Heart left ventricle (tissue), 16 donors: ENCODE measurements around the gene ASPA. TPM values are rescaled to one million over a fixed set of nuclear protein-coding genes. Genes with fewer than 3 reads are reported as not detected.

Experiments used
- ATAC-seq, 4 donors: fragments of 200-7000 bp; cut with Tn5 transposase; one replicate each; pipeline ENCODE4 v1.9.1; 2020 to 2022; ENCODE audit warnings: moderate library complexity in 4 of 4, mild to moderate bottlenecking in 3 of 4, moderate number of reproducible peaks in 1 of 4
- DNase-seq, 5 donors: peaks; one replicate each; pipeline ENCODE4 v3.0.0-alpha.2; 2020
- H3K27ac ChIP-seq, 12 donors: fragments of 200-600 bp; sonication (generic) in 4 of 12; one replicate each; pipeline versions ENCODE4 v1.5.0 to v1.8.0; 2016 to 2022; ENCODE audit warnings: mild to moderate bottlenecking in 2 of 12
- H3K27me3 ChIP-seq, 9 donors: fragments of 200-600 bp; sonication (generic) in 2 of 9; one replicate each; pipeline versions ENCODE4 v1.5.1 to v1.8.0; 2016 to 2022; ENCODE audit warnings: mild to moderate bottlenecking in 3 of 9
- H3K36me3 ChIP-seq, 9 donors: fragments of 200-600 bp; sonication (generic) in 2 of 9; one replicate each; pipeline versions ENCODE4 v1.5.0 to v1.8.0; 2018 to 2022; ENCODE audit warnings: mild to moderate bottlenecking in 2 of 9
- H3K4me1 ChIP-seq, 12 donors: fragments of 200-600 bp; sonication (generic) in 4 of 12; one replicate each; pipeline versions ENCODE4 v1.5.0 to v1.8.0; 2016 to 2022; ENCODE audit warnings: mild to moderate bottlenecking in 3 of 12
- H3K4me3 ChIP-seq, 12 donors: fragments of 200-600 bp; sonication (generic) in 4 of 12; one replicate each; pipeline versions ENCODE4 v1.5.0 to v1.8.0; 2017 to 2022; ENCODE audit warnings: mild to moderate bottlenecking in 9 of 12, moderate library complexity in 4 of 12
- H3K9me3 ChIP-seq, 12 donors: fragments of 200-600 bp; sonication (generic) in 4 of 12; one replicate each; pipeline versions ENCODE4 v1.5.0 to v1.8.0; 2016 to 2022; ENCODE audit warnings: mild to moderate bottlenecking in 1 of 12
- POLR2A ChIP-seq, 2 donors: fragments of 450-650 bp; IDR thresholded peaks; one replicate each; pipeline ENCODE4 v1.6.1; 2017; ENCODE audit warnings: antibody characterized with exemption in 2 of 2, mild to moderate bottlenecking in 2 of 2, moderate library complexity in 2 of 2
- WGBS, 4 donors: extraction: QIAGEN DNeasy Blood & Tissue Kit in 2 of 4; methylation state at CpG; one replicate each; pipeline versions ENCODE4 v1.1.5 to v1.1.7; 2013 to 2018; 5-methylcytosine and 5-hydroxymethylcytosine counted together
- intact Hi-C, 10 donors: fragments of 100-400 bp; cut with DNase I; formaldehyde crosslinking; loops; one replicate each; pipeline versions ENCODE4 v1.11.1 to v1.14.2; 2022
- polyA plus RNA-seq, 2 donors: library from polyadenylated mRNA; stranded (reverse); fragments of 200-250 nt; gene quantifications; one replicate each; pipeline ENCODE4 v1.2.3, GENCODE V29; 2013
- total RNA-seq, 9 donors: library from RNA; depleted of rRNA in 2 of 9; stranded (reverse); fragments of >200 nt in 2 of 9; fragmentation: NEBNext Ultra II Directional in 3 of 9; extraction: Animal tissue kit (Norgen Biotek cat#: 25700) in 3 of 9; gene quantifications; one replicate each; pipeline versions ENCODE4 v1.1.0 to v1.2.4, GENCODE V29; 2016 to 2023
- TF ChIP-seq, protein P1 (sequence below), 12 donors: fragments of 200-600 bp; sonication (generic) in 4 of 12; IDR thresholded peaks; one replicate each; pipeline versions ENCODE4 v1.5.0 to v1.8.0; 2018 to 2022; ENCODE audit warnings: antibody characterized with exemption in 12 of 12, mild to moderate bottlenecking in 5 of 12
- donor health status: ischemic (EF 13 %, LVEDD 7.1; RV severe dilation, severe dysfunction).
- donor health status: healthy with polysubstance abuse.
- donor health status: DM: no; HTN: yes; CAD: no.
- donor health status: DM: no; HTN: no; CAD: no.
- donor health status: ischemic (EF 25% LVEDD 6.9; RV normal size, moderate dysfunction).
- donor health status: ischemic (EF 25% LVEDD 5.7; RV mildly dilated, moderate dysfunction).
- donor health status: healthy.
- donor health status: DM: yes; HTN: yes; CAD: no.
- donor health status: ischemic (EF 35%, LVEDD 5.7; RV mildly dilated, moderate dysfunction).
- donor health status: nonischemic (EF 11% LVEDD 7.7; RV severe dilation, severe dysfunction).
- donor health status: DM: yes; HTN: yes; CAD: no.
- donor health status: PGD.
- donor health status: ischemic (EF 29% LVEDD 5.4; RV normal size, mild dysfunction).
- donor health status: nonischemic (EF 23%, LVEDD 6.1; RV moderate dilation, normal function).

Gene ASPA
- total and polyA plus RNA-seq, 11 donors, result 0.26 to 2.4 (median 1.2) TPM

- H3K27me3 ChIP-seq, result no peaks in the 10 kb centered on the region
- H3K4me3 ChIP-seq, result no peak overlapping the region
- no peak overlapping the region for H3K27ac ChIP-seq
- H3K9me3 ChIP-seq, result no peaks in the 10 kb centered on the region
- no peaks in the 10 kb centered on the region for H3K36me3 ChIP-seq
- ATAC-seq, result no peak
- H3K4me1 ChIP-seq, result peaks cover 0 to 4% (median 0%) of the 10 kb centered on the region in 12 donors
- TF ChIP-seq, protein P1, sequence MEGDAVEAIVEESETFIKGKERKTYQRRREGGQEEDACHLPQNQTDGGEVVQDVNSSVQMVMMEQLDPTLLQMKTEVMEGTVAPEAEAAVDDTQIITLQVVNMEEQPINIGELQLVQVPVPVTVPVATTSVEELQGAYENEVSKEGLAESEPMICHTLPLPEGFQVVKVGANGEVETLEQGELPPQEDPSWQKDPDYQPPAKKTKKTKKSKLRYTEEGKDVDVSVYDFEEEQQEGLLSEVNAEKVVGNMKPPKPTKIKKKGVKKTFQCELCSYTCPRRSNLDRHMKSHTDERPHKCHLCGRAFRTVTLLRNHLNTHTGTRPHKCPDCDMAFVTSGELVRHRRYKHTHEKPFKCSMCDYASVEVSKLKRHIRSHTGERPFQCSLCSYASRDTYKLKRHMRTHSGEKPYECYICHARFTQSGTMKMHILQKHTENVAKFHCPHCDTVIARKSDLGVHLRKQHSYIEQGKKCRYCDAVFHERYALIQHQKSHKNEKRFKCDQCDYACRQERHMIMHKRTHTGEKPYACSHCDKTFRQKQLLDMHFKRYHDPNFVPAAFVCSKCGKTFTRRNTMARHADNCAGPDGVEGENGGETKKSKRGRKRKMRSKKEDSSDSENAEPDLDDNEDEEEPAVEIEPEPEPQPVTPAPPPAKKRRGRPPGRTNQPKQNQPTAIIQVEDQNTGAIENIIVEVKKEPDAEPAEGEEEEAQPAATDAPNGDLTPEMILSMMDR (IDR thresholded peaks at IDR 0.05), result no peak
- no peak for TF ChIP-seq POLR2A (IDR thresholded peaks at IDR 0.05)
- intact Hi-C loops, result no loop called here
- no peak for DNase-seq
- 86 to 96% (median 92%) methylated on average over 3 of the region's 3 CpGs for WGBS, 4 donors
These were observed 4.2 kb downstream of the ASPA start for GRCh38 chr17:3479988-3480387.

GRCh38 chr17:3482852-3483251 is 7.1 kb downstream of the ASPA start:
- Histone ChIP-seq H3K9me3 (no peaks in the 10 kb centered on the region), H3K27me3 (no peaks in the 10 kb centered on the region), H3K4me3 (no peak overlapping the region), H3K4me1 (no peaks in the 10 kb centered on the region), H3K27ac (no peak overlapping the region), H3K36me3 (no peaks in the 10 kb centered on the region)
- DNase-seq (no peak), ATAC-seq (no peak)
- WGBS, 4 donors, result 63 to 74% (median 64%) methylated on average over 3 of the region's 3 CpGs
- intact Hi-C loops, result no loop called here
- no peak for TF ChIP-seq POLR2A (IDR thresholded peaks at IDR 0.05)
- TF ChIP-seq, protein P1 (IDR thresholded peaks at IDR 0.05), result no peak

- H3K27me3 ChIP-seq, result peaks cover 0 to 6% (median 0%) of the 10 kb centered on the region in 9 donors
- WGBS, 4 donors, result 76 to 79% (median 77%) methylated on average over 8 of the region's 8 CpGs
- no peaks in the 10 kb centered on the region for H3K9me3 ChIP-seq
These were observed 9.8 kb downstream of the ASPA start for GRCh38 chr17:3485481-3486068.

GRCh38 chr17:3497101-3497500 is 21.3 kb downstream of the ASPA start:
- Histone ChIP-seq H3K27ac (no peak overlapping the region), H3K9me3 (peaks cover 0 to 6% (median 0%) of the 10 kb centered on the region in 12 donors), H3K4me3 (no peak overlapping the region), H3K36me3 (no peaks in the 10 kb centered on the region), H3K27me3 (no peaks in the 10 kb centered on the region), H3K4me1 (no peaks in the 10 kb centered on the region)
- WGBS, 4 donors, result 83 to 89% (median 86%) methylated on average over 7 of the region's 7 CpGs
- DNase-seq, result no peak
- ATAC-seq, result no peak
- intact Hi-C loops, result no loop called here
- TF ChIP-seq, protein P1 (IDR thresholded peaks at IDR 0.05), result no peak
- TF ChIP-seq POLR2A (IDR thresholded peaks at IDR 0.05), result no peak

More at GRCh38 chr17:3485481-3486068, 9.8 kb downstream of the ASPA start:
- no peak overlapping the region for H3K27ac ChIP-seq
- ATAC-seq (no peak), DNase-seq (no peak)
- no peaks in the 10 kb centered on the region for H3K4me1 ChIP-seq
- TF ChIP-seq POLR2A (IDR thresholded peaks at IDR 0.05), result no peak
- TF ChIP-seq, protein P1 (IDR thresholded peaks at IDR 0.05), result no peak
- intact Hi-C loops, result no loop called here
- H3K36me3 ChIP-seq, result peaks cover 0 to 17% (median 0%) of the 10 kb centered on the region in 9 donors
- no peak overlapping the region for H3K4me3 ChIP-seq
